Lung (tissue), 16 donors: ENCODE measurements around the gene RPL13A. TPM values are rescaled to one million over a fixed set of nuclear protein-coding genes. Genes with fewer than 3 reads are reported as not detected.

ENCODE experiments used
- ATAC-seq: fragments of 200-7000 bp; cut with Tn5 transposase; one replicate; pipeline ENCODE4 v1.9.1; 2020; ENCODE audit warnings: moderate number of reproducible peaks; ENCODE audit not compliant: insufficient read depth, low FRiP score
- DNase-seq, 3 donors: peaks; one replicate each; pipeline ENCODE4 v3.0.0-alpha.2; 2013 to 2017
- H3K27ac ChIP-seq, 2 donors: one replicate each; pipeline ENCODE4 v1.5.1; 2013; ENCODE audit warnings: mild to moderate bottlenecking in 2 of 2, moderate library complexity in 2 of 2, control low read depth in 1 of 2, inconsistent platforms in 1 of 2, low read depth in 1 of 2, low read length in 1 of 2
- H3K27me3 ChIP-seq, 3 donors: one replicate each; pipeline ENCODE4 v1.5.1; 2013; ENCODE audit warnings: low read length in 2 of 3; ENCODE audit not compliant: control insufficient read depth in 3 of 3, insufficient read depth in 3 of 3
- H3K36me3 ChIP-seq, 4 donors: one replicate each; pipeline ENCODE4 v1.5.1; 2013; ENCODE audit warnings: low read length in 4 of 4, mild to moderate bottlenecking in 1 of 4, moderate library complexity in 1 of 4; ENCODE audit not compliant: control insufficient read depth in 4 of 4, insufficient read depth in 4 of 4
- H3K4me1 ChIP-seq, 5 donors: one replicate each; pipeline ENCODE4 v1.5.1; 2013; ENCODE audit warnings: low read length in 5 of 5, mild to moderate bottlenecking in 2 of 5, moderate library complexity in 1 of 5; ENCODE audit not compliant: control insufficient read depth in 5 of 5, insufficient read depth in 5 of 5
- H3K4me3 ChIP-seq: one replicate; pipeline ENCODE4 v1.5.1; 2013; ENCODE audit warnings: mild to moderate bottlenecking, control low read depth, moderate library complexity
- H3K9ac ChIP-seq, 2 donors: one replicate each; pipeline ENCODE4 v1.5.1; 2013; ENCODE audit warnings: low read length in 2 of 2, control low read depth in 1 of 2; ENCODE audit not compliant: insufficient read depth in 1 of 2
- H3K9me3 ChIP-seq, 4 donors: one replicate each; pipeline ENCODE4 v1.5.1; 2013; ENCODE audit warnings: low read length in 3 of 4, mild to moderate bottlenecking in 1 of 4, moderate library complexity in 1 of 4; ENCODE audit not compliant: control insufficient read depth in 4 of 4, insufficient read depth in 3 of 4
- WGBS, 2 donors: extraction: QIAGEN DNeasy Blood & Tissue Kit; methylation state at CpG; one replicate each; pipeline ENCODE4 v1.1.7; 2013; 5-methylcytosine and 5-hydroxymethylcytosine counted together
- long read RNA-seq, 5 donors: transcript quantifications; one replicate each; lab custom pipeline, GENCODE V29; 2026
- polyA plus RNA-seq, 2 donors: library from polyadenylated mRNA; stranded (reverse); fragments of 200-250 nt; gene quantifications; one replicate each; pipeline ENCODE4 v1.2.1, GENCODE V29; 2013
- total RNA-seq, 2 donors: library from RNA; depleted of rRNA in 1 of 2; stranded (reverse); fragments of >200 nt in 1 of 2; gene quantifications; one replicate each; pipeline ENCODE4 v1.2.1, GENCODE V29; 2014 to 2021
- TF ChIP-seq, protein P1 (sequence below): IDR thresholded peaks from 2 replicates; pipeline ENCODE4 v1.5.1; 2012; ENCODE audit warnings: mild to moderate bottlenecking; ENCODE audit errors: control extremely low read depth, extremely low read depth
- donor health status: control.
- donor health status: control.
- donor health status: Bipolar disorder and iron deficiency.
- donor health status: healthy.
- donor health status: DM: yes; HTN: yes; CAD: no.

The RPL13A gene
- total RNA-seq (1,000 to 10,000 TPM; 1,499 to 2,532 TPM), polyA plus RNA-seq (1,000 to 10,000 TPM; 2,431 to 2,816 TPM)
- long read RNA-seq, donor 1, transcript RPL13A-204 (5 exons, 728 nt): minor isoform, 39 of 1,922 reads
- long read RNA-seq, donor 1, transcript RPL13A-201 (8 exons, 1,181 nt): major isoform, 1,306 of 1,922 reads
- long read RNA-seq, donor 1, transcript RPL13A-214 (8 exons, 1,122 nt): minor isoform, 53 of 1,922 reads
- long read RNA-seq, donor 1, partial matches to known transcripts: 469 of 1,922 reads
- long read RNA-seq, donor 1, other reads (novel, unspliced or antisense): 48 of 1,922 reads
- long read RNA-seq, donor 2, transcript RPL13A-204 (5 exons, 728 nt): minor isoform, 29 of 809 reads
- long read RNA-seq, donor 2, transcript RPL13A-214 (8 exons, 1,122 nt): minor isoform, 14 of 809 reads
- long read RNA-seq, donor 2, transcript RPL13A-201 (8 exons, 1,181 nt): major isoform, 518 of 809 reads
- long read RNA-seq, donor 2, partial matches to known transcripts: 236 of 809 reads
- long read RNA-seq, donor 2, other reads (novel, unspliced or antisense): 11 of 809 reads
- long read RNA-seq, donor 3, transcript RPL13A-204 (5 exons, 728 nt): minor isoform, 24 of 1,445 reads
- long read RNA-seq, donor 3, transcript RPL13A-214 (8 exons, 1,122 nt): minor isoform, 34 of 1,445 reads
- long read RNA-seq, donor 3, transcript RPL13A-201 (8 exons, 1,181 nt): major isoform, 838 of 1,445 reads
- long read RNA-seq, donor 3, partial matches to known transcripts: 519 of 1,445 reads
- long read RNA-seq, donor 3, other reads (novel, unspliced or antisense): 28 of 1,445 reads
- long read RNA-seq, donor 4, transcript RPL13A-214 (8 exons, 1,122 nt): minor isoform, 16 of 973 reads
- long read RNA-seq, donor 4, transcript RPL13A-204 (5 exons, 728 nt): minor isoform, 22 of 973 reads
- long read RNA-seq, donor 4, transcript RPL13A-201 (8 exons, 1,181 nt): major isoform, 483 of 973 reads
- long read RNA-seq, donor 4, partial matches to known transcripts: 435 of 973 reads
- long read RNA-seq, donor 4, other reads (novel, unspliced or antisense): 14 of 973 reads
- long read RNA-seq, donor 5, transcript RPL13A-201 (8 exons, 1,181 nt): major isoform, 1,426 of 2,109 reads
- long read RNA-seq, donor 5, transcript RPL13A-204 (5 exons, 728 nt): minor isoform, 35 of 2,109 reads
- long read RNA-seq, donor 5, transcript RPL13A-214 (8 exons, 1,122 nt): minor isoform, 47 of 2,109 reads
- long read RNA-seq, donor 5, partial matches to known transcripts: 535 of 2,109 reads
- long read RNA-seq, donor 5, other reads (novel, unspliced or antisense): 63 of 2,109 reads

DNA sequence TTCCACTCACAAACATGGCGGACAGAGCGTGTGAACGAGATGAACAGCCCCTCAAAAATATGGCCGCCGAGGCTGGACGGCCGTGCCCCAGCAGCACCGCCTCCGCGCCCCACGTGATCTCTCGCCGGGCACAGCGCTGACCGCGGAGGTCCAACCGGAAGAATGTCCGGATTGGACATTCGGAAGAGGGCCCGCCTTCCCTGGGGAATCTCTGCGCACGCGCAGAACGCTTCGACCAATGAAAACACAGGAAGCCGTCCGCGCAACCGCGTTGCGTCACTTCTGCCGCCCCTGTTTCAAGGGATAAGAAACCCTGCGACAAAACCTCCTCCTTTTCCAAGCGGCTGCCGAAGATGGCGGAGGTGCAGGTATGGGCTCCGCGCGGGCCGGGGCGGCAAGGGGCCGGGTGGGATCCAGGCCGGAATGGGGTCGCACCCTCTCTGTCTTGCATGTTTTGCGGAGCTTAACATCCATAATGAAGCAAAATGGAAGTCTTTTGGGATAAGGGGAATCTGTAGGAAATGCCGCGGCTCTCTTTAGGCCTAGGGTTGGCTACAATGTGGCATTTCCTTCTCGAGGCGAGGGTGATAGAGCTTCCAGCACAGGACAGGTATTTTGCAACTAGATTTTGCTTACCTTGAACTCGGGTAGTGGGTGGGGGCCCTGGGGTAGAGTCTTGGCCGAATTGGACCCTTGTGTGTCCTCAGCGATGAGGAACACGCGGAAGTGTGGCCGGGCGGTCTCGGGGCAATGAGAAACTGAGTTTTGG is at the start of gene RPL13A:
RPL13A (plus strand) TSS at position 332 of the 769 bp plus-strand sequence; CDS start at position 354, 22 bp downstream.
- TF ChIP-seq, protein P1, sequence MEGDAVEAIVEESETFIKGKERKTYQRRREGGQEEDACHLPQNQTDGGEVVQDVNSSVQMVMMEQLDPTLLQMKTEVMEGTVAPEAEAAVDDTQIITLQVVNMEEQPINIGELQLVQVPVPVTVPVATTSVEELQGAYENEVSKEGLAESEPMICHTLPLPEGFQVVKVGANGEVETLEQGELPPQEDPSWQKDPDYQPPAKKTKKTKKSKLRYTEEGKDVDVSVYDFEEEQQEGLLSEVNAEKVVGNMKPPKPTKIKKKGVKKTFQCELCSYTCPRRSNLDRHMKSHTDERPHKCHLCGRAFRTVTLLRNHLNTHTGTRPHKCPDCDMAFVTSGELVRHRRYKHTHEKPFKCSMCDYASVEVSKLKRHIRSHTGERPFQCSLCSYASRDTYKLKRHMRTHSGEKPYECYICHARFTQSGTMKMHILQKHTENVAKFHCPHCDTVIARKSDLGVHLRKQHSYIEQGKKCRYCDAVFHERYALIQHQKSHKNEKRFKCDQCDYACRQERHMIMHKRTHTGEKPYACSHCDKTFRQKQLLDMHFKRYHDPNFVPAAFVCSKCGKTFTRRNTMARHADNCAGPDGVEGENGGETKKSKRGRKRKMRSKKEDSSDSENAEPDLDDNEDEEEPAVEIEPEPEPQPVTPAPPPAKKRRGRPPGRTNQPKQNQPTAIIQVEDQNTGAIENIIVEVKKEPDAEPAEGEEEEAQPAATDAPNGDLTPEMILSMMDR: no peak
- Histone ChIP-seq H3K4me1 (peaks cover 2 to 14% (median 6%) of the 10 kb centered on the region in 5 donors), H3K27ac (peak within 1 kb of the TSS; percentile 83 to 86), H3K9me3 (no peaks in the 10 kb centered on the region), H3K36me3 (peaks cover 18 to 43% (median 31%) of the 10 kb centered on the region in 4 donors), H3K9ac (peak within 1 kb of the TSS; percentile 98 to 100), H3K27me3 (no peaks in the 10 kb centered on the region), H3K4me3 (peak within 1 kb of the TSS; percentile 70)
- DNase-seq (peak; percentile 100), ATAC-seq (peak; percentile 95)
- 0% methylated on average over 57 of the region's 57 CpGs for WGBS, 2 donors

DNA sequence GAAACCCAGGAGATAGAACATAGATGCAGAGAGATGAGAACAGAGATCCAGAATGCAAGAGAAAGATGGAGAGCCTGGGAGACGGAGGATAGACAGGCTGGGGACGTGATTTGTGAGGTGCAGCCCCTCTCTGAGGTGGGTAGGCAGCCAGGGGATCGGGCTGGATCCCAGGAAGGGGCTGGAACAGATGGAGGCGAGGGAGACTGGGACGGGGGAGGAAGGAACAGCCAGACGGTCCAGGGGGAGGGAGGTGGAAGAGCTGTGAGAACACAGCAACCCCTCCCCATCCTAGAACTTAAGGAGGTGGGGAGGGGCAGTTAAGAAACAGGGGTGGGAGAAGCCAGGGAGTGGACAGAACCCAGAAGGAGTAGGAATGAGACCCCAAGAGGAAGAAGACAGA is 49.1 kb upstream of the RPL13A start:
- Histone ChIP-seq H3K4me3 (no peak overlapping the region), H3K27me3 (peaks cover 4 to 92% (median 79%) of the 10 kb centered on the region in 3 donors), H3K9ac (no peak overlapping the region), H3K9me3 (peaks cover 0 to 3% (median 0%) of the 10 kb centered on the region in 4 donors), H3K27ac (no peak overlapping the region), H3K4me1 (peaks cover 0 to 5% (median 0%) of the 10 kb centered on the region in 5 donors), H3K36me3 (no peaks in the 10 kb centered on the region)
- WGBS, 2 donors: 5 to 14% methylated on average over 6 of the region's 6 CpGs
- TF ChIP-seq, protein P1: no peak
- ATAC-seq: no peak
- no peak for DNase-seq

DNA sequence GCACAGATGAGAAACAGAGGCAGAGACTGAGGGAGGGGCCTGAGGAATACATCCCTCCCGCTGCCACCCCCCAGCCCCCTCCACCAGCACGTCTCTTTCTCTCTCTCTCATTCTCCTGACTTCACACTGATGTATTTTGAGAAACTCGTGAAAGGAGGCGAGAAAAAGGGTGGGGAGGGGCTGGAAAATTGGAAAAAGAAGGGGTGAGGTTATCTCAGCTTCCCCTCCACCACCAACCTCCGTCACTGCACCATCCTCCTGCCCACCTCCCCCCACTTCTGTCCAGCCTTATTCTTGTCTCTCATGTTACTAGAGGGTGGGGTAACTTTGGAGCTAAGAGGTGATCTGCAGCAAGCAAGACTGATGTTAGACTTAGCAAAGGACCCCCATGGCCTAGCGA is 47.6 kb upstream of the RPL13A start:
- no peak overlapping the region for H3K27ac ChIP-seq
- 58 to 61% methylated on average over 5 to 6 of the region's 6 CpGs for WGBS, 2 donors
- no peak for DNase-seq
- H3K27me3 ChIP-seq: peaks cover 4 to 76% (median 69%) of the 10 kb centered on the region in 3 donors
- TF ChIP-seq, protein P1: no peak
- H3K36me3 ChIP-seq: no peaks in the 10 kb centered on the region
- H3K9ac ChIP-seq: no peak overlapping the region
- H3K4me1 ChIP-seq: peaks cover 0 to 5% (median 0%) of the 10 kb centered on the region in 5 donors
- no peak for ATAC-seq
- H3K4me3 ChIP-seq: no peak overlapping the region
- H3K9me3 ChIP-seq: peaks cover 0 to 3% (median 0%) of the 10 kb centered on the region in 4 donors
